ENCODE results near the gene ING5. TPM values are rescaled to one million over a fixed set of nuclear protein-coding genes. Genes with fewer than 3 reads are reported as not detected.

ING5 gene
- total RNA-seq, 2 donors from 2014 or later = 36.9 to 41.6 TPM

DNA sequence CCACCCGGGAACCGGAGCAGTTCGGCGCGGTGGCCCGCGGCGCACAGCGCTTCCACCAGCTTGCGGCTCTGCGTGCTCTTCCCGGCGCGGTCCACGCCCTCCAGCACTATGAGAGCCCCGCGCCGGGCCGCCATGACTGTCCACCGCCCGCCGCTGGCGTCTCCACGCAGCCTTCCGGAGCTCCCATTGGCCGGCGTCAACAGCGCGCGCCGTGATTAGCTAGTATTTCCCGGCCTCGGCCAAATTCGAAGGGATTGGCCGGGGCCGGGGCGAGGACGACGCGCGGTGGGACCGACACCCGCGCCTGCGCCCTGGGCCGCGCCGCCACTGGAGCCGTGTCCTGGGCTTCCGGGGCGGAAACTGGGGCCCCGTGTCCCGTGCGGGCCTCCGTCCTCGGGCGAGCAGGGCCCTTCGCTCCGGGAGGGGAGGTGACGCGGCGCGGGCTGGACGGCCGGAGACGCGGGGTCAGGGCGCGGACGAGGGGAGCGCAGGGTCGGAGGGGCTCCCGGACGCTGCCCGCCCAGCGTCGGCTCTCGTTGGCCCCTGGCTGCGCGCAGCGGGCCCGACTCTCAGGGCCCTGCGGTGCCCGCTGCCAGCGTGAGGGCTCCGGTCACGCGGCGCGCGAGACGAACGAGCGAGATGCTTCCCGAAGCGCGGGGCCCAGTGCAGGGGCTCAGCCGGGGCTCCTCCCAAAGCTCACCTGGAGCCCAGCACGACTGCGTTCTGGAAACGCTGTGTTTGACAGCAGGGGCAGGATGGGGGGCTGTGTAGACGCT, 15.0 kb upstream of the ING5 start, which contains the start of gene DTYMK:
TSS of gene DTYMK (minus strand) at position 166 of the 776 bp plus-strand sequence. CDS start at position 134, 32 bp downstream.
- Mint-ChIP-seq H3K36me3 (peaks cover 36 to 44% of the 10 kb centered on the region in 2 donors), H3K9me3 (no peaks in the 10 kb centered on the region), H3K27ac (peak within 1 kb of the TSS; percentile 96 to 98)
- peak; percentile 96 to 98 for DNase-seq (ENCODE audit: low spot score in 2 of 2)
- peak; percentile 97 to 98 for ATAC-seq

DNA sequence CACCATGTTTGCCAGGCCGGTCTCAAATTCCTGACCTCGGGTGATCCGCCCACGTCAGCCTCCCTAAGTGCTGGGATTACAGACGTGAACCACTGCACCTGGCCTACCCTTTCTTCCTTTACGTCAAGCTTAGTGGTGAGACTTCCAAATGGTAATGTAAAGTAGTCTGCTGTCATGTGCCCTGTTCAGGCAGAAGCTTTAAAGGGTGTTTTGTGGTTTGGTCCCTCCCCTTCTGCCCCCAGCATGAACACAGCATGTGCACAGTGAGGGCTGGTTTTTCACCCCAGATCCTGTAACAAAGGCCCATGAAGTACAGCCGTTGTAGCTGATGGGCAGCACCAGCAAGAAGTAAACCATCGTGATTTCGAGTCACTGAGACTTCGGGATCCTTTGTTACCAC, 12.5 kb upstream of the ING5 start:
- Mint-ChIP-seq H3K27ac (no peak overlapping the region), H3K36me3 (peaks cover 23 to 37% of the 10 kb centered on the region in 2 donors), H3K9me3 (no peaks in the 10 kb centered on the region)
- DNase-seq (ENCODE audit: low spot score in 2 of 2) = no peak
- no peak for ATAC-seq

DNA sequence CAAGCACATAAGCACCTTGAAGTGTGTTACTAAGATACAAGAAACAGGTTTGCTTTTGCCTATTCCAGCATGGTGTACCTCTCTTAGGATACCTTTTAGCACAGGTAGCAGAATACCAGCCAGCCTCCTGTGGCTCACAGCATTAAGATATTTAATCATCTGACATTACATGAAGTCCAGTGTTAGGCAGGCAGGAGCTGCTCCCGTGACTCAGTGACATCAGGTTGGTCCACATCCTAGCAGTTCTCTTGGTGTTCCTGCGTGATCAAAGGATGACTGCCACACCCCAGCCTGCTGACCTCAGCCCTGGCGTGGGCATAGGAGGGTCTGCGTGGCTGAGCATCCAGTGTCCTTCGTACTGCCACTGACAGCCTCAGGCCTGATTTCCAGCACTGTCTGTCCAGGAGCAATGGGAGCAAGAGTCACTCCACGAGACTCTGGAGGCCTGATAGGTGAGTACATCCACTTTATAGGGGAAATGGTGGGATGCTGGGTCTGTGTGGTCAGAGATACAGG, 11.6 kb upstream of the ING5 start:
- no peak for DNase-seq (ENCODE audit: low spot score in 2 of 2)
- no peaks in the 10 kb centered on the region for H3K9me3 Mint-ChIP-seq
- no peak overlapping the region for H3K27ac Mint-ChIP-seq
- H3K36me3 Mint-ChIP-seq = peaks cover 18 to 31% of the 10 kb centered on the region in 2 donors
- ATAC-seq = no peak

DNA sequence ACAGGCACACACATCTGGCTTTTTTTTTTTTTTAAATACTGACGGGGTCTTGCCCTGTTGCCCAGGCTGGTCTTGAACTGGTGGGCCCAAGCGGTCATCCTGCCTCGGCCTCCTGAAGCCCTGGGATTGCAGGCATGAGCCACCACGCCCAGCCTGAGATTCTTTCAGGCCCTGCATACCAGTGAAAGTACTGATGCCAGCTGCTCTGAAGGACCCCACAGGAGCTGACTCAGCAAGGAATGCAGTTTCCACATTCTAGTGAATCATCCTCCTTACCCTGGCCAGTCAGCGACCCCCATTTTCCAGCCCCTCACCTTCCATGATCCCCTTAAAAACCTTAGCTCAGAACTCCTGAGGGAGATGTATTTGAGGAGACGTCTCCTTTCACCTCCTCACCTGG, 9.4 kb upstream of the ING5 start:
- Mint-ChIP-seq H3K36me3 (peaks cover 6 to 18% of the 10 kb centered on the region in 2 donors), H3K27ac (no peak overlapping the region), H3K9me3 (no peaks in the 10 kb centered on the region)
- DNase-seq (ENCODE audit: low spot score in 2 of 2) = no peak
- ATAC-seq = no peak

DNA sequence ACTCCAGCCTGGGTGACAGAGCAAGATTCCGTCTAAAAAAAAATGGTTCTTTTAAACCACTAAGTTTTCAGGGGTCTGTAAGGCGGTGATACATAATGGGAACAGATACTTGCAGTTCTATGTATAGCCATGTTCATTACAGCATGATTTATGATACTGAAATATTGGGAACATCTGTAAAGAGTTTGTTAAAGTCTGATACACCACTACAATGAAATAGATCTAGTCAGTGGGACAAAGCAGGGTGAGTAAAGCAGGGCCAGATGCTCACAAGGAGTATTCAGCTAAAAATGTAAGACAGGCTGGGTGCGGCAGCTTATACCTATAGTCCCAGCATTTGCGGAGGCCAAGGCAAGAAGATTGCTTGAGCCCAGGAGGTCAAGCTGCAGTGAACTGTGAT, 6.2 kb upstream of the ING5 start:
- H3K36me3 Mint-ChIP-seq = peaks cover 0 to 4% of the 10 kb centered on the region in 2 donors
- ATAC-seq (no peak), DNase-seq (ENCODE audit: low spot score in 2 of 2) (no peak)
- no peaks in the 10 kb centered on the region for H3K9me3 Mint-ChIP-seq
- H3K27ac Mint-ChIP-seq = peak overlapping the region in 1 of 2 donors; percentile 69

DNA sequence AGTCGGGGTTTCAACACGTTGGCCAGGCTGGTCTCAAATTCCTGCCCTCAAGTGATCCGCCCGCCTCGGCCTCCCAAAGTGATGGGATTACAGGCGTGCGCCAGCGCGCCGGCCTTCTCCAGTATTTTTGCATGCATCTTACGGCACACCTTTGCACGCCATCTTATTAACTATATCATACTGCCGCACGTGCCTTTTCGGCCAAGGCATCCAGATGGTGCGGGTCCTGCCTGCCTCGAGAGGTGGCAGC, 765 bp upstream of the ING5 start:
- peak overlapping the region; percentile 92 to 94 for H3K27ac Mint-ChIP-seq
- peaks cover 0 to 5% of the 10 kb centered on the region in 2 donors for H3K9me3 Mint-ChIP-seq
- H3K36me3 Mint-ChIP-seq = peaks cover 7 to 12% of the 10 kb centered on the region in 2 donors
- ATAC-seq (no peak), DNase-seq (ENCODE audit: low spot score in 2 of 2) (no peak)

DNA sequence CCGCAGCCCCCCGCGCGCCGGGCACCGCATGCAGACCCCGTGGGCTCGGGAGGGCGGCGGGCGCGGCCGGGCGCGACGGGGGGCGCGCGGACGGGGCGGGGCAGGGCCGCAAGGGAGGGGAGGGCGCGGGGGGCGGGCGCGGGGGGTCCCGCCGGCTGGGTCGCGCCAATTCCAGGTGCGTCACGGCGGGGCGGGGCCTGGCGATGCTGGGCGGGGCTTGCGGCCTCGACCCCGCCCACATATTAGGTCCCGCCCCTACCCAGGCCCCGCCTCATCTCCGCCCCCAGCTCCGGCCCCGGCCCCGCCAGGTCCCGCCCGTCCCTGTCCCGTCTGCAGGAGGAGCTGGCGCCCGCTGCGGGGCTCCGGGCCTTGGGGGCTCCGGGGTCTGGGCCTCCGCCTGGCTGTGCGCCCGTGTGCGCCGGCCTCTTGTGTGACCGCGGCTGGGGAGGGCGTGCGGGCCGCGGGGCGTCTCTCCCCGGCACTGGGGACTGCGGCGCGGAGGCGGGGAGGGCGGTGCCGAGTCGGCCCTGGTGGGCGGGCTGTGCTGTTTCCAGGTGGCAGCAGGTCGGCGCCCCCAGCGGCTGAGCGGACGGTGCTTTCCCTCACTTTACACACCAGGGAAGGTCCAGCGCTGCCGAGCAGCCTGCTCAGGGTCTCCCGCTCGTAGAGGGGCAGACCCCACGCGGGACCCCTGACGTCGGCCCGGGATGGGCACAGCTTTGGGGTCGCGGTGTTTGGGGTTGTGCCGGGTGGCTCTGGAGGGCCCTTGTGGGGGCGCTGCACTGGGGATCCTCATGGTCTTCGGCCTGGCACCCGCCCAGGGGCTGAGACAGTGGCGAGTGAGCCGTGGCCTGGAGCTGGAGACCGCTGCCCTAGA, 554 bp downstream of the ING5 start:
- ATAC-seq (peak; percentile 71 to 80), DNase-seq (ENCODE audit: low spot score in 2 of 2) (peak; percentile 89)
- peaks cover 0 to 6% of the 10 kb centered on the region in 2 donors for H3K9me3 Mint-ChIP-seq
- H3K36me3 Mint-ChIP-seq = peaks cover 20% of the 10 kb centered on the region in 2 donors
- H3K27ac Mint-ChIP-seq = peak overlapping the region; percentile 83 to 91

DNA sequence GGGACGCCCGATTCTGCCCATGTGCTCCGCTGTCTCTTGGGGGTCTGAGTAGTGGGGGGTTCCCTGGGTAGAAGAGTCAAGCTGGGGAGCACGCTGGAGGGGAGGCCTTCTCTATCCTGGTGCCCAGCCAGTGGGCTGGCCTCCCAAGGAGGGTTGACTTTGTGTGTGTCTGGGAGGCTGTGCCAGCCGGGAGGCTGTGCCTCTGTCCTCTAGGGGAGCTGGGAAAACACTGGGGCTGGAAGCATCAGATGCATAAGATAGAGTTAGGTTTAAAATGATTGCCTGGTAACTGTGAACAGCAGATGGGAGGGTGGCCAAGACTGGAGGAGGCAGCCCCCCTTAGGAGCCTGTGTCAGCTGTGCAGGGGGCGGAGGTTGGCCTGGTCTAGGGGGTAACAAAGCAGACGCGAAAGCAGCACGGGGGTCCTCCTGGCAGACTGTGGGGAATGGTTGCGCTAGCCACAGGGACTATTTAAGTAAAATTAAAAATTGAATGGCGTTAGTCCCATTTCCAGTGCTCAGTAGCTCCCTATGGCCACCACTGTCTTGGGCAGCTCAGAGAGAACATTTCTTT, 1.3 kb downstream of the ING5 start:
- H3K36me3 Mint-ChIP-seq = peaks cover 20% of the 10 kb centered on the region in 2 donors
- ATAC-seq = no peak
- peaks cover 0 to 6% of the 10 kb centered on the region in 2 donors for H3K9me3 Mint-ChIP-seq
- H3K27ac Mint-ChIP-seq = peak overlapping the region; percentile 83 to 91
- DNase-seq (ENCODE audit: low spot score in 2 of 2) = no peak

DNA sequence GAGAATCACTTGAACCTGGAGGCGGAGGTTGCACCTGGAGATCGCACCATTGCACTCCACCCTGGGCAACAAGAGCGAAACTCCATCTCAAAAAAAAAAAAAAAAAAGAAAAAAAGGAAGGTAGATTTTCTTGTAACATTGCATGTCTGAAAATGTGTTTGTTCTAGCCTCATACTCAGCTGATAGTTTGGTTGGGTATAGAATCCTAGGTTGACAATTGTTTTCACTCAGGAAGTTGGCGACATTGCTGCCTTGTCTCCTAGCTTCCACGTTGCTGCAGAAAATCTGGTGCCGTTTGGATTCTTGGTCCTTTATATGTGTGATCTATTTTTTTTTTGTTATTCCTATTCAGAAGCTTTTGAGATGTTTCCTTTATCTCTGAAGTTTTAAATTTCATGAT, 4.7 kb downstream of the ING5 start:
- Mint-ChIP-seq H3K36me3 (peaks cover 37 to 39% of the 10 kb centered on the region in 2 donors), H3K9me3 (peaks cover 0 to 6% of the 10 kb centered on the region in 2 donors), H3K27ac (no peak overlapping the region)
- DNase-seq (ENCODE audit: low spot score in 2 of 2) (no peak), ATAC-seq (no peak)

DNA sequence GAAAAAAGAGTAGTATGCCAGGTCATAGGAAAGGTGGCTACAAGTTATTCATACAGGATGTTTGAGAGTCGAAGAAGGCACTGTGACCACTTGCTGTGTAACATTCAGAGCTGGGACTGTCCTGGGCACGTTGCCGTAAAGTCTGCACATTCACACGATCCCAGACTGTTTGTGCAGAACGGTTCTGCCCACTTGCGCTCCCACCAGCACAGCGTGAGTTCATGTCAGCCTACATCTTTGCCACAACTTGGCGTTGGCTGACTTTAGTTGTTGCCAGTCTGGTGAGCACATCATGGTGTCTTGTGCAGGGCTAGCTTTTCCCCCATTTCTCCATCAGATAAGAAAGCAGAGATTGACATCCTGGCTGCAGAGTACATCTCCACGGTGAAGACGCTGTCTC, 7.0 kb downstream of the ING5 start:
- peaks cover 0 to 6% of the 10 kb centered on the region in 2 donors for H3K9me3 Mint-ChIP-seq
- H3K36me3 Mint-ChIP-seq = peaks cover 33 to 42% of the 10 kb centered on the region in 2 donors
- ATAC-seq (no peak), DNase-seq (ENCODE audit: low spot score in 2 of 2) (no peak)
- peak overlapping the region in 1 of 2 donors; percentile 23 for H3K27ac Mint-ChIP-seq

DNA sequence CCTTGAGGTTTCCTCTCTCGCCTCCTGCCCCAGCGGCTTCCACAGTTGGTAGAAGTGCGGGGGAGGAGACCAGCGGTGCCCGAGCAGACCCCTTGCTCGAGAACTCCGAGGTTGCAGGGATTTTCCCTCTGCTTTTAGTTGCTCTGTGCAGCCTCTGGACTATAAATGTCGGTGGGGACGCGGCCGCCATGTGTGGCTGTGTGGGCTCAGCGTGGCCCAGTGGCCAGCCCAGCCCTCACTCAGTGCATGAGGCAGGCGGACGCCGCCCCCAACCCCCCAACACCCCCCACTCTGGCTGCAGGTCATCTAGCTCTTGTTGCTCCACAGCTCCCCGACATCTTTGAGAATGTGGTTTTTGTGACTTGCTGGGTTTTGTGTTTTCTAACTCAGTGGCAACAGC, 17.3 kb downstream of the ING5 start:
- no peak for DNase-seq (ENCODE audit: low spot score in 2 of 2)
- ATAC-seq = no peak
- no peaks in the 10 kb centered on the region for H3K9me3 Mint-ChIP-seq
- H3K27ac Mint-ChIP-seq = peak overlapping the region in 1 of 2 donors; percentile 87
- H3K36me3 Mint-ChIP-seq = peaks cover 21 to 39% of the 10 kb centered on the region in 2 donors

DNA sequence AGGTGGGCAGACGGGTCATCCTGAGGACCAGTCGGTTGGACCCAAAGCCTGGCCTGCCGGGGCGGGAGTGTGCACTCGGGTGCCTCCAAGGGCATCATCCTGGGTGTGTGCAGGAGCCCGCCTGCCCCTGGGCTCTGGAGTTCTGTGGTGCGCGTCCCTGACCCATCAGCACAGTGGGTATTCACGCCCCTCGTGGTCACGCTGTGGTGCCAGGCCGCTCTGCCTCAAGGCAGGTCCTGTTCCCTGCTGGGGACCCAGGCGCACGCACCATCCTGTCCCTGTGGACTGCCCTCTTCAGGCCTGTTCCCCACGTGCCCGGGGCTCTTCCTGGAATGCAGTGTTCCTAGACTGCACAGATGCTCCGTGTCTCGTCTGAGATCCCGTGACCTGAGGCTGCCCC, 18.3 kb downstream of the ING5 start:
- ATAC-seq (no peak), DNase-seq (ENCODE audit: low spot score in 2 of 2) (no peak)
- Mint-ChIP-seq H3K27ac (no peak overlapping the region), H3K9me3 (no peaks in the 10 kb centered on the region), H3K36me3 (peaks cover 21 to 40% of the 10 kb centered on the region in 2 donors)

DNA sequence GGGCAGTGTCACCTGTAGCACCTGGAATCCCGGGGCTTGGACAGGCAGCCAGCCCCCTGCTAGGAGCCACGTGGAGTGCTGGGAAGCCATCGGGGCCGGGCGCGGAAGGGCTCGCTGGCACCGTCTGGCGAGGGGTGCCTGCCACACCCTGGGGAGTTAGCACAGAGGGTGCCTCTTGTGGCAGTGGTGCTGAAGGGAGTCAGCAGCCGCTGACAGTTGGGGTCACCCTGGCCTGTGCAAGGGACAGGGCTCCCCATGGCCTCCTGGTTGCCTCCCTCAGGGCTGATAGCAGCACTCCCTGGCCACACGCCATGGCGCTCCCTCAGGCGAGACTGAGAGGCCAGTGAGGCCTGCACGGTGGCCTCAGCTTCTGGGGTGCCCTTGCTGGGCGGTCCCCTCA, 18.7 kb downstream of the ING5 start:
- H3K36me3 Mint-ChIP-seq = peaks cover 21 to 40% of the 10 kb centered on the region in 2 donors
- no peak for ATAC-seq
- no peak for DNase-seq (ENCODE audit: low spot score in 2 of 2)
- no peaks in the 10 kb centered on the region for H3K9me3 Mint-ChIP-seq
- H3K27ac Mint-ChIP-seq = no peak overlapping the region

DNA sequence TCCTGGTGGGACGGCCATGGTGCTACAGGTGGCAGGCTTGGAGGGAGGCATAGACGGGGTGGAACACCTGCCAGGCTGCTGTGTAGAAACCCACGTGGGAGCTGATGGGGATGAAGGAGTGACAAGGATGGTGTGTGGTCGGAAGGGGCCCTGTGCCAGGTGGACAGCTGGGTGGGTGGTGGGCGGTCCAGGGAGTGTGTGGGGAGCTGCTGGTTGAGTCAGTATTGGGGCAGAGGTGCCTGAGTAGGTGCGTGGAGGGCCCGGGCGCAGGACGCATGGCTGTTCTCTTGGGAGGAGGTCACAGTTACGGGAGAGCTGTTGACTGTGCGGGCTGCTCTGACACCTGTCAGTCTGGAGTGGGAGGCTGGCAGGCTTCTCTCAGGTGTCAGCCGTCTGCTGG, 20.0 kb downstream of the ING5 start:
- DNase-seq (ENCODE audit: low spot score in 2 of 2) (no peak), ATAC-seq (no peak)
- peaks cover 21 to 40% of the 10 kb centered on the region in 2 donors for H3K36me3 Mint-ChIP-seq
- peak overlapping the region in 1 of 2 donors; percentile 76 for H3K27ac Mint-ChIP-seq
- H3K9me3 Mint-ChIP-seq = no peaks in the 10 kb centered on the region

DNA sequence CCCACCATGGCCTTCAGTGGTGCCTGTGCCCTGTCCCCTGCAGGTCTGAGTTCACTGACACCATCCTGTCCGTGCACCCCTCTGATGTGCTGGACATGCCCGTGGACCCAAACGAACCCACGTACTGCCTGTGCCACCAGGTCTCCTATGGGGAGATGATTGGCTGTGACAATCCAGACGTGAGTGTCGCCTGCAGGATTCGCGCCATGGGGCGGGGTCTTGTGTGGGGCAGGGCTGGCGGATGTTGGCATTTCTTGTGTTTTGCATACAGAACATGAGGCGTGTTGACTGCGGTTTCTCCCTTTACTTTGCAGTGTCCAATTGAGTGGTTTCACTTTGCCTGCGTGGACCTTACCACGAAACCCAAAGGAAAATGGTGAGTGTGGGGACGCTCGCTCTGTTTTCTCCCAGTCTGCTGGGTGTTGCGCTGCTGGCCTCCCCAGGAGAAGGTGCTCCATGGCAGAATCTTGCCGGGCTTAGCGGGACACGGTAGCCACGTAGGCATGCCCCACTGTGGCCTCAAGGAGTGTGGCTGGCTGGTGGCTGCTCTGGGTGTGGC, 21.1 kb downstream of the ING5 start:
- ATAC-seq = no peak

DNA sequence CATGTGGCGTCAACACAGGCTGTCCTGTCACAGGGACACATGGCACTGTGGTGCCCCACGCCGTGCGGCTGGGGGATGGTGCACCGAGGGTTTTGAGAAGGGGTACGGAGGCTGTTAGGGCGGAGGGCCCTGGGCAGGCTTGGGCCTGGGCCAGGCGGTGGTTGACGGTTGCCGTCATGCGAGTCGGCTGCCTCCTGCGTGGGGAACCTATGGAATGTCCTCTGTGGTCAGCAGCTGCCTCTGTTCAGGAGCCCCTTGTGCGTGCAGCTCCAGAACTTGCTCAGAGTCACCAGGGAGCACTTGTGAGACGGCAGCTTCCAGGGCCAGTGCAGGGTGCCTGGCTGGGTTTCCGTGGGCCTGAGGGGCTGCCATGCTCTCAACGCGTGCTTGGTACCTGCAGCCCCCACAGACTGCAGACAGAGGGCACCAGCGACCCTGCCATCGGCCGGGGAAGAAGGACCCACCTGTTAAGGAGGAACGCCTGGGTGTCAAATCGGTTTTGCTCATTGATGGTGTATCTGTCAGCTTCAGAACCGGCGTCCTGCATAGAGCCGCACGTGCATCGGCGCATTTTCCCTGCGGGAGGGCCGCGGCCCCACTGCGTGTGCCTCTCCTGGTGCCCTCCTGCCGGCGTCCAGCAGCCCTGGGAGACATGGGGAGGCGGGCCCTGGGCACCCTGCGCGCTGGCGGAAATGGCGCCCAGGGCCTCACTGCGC, 22.6 kb downstream of the ING5 start:
- peak overlapping the region; percentile 41 to 50 for H3K27ac Mint-ChIP-seq
- no peaks in the 10 kb centered on the region for H3K9me3 Mint-ChIP-seq
- peaks cover 19 to 38% of the 10 kb centered on the region in 2 donors for H3K36me3 Mint-ChIP-seq
- DNase-seq (ENCODE audit: low spot score in 2 of 2) (no peak), ATAC-seq (peak in 1 of 2 donors; percentile 20)

More for the DNA sequence above, 21.1 kb downstream of the ING5 start:
- peaks cover 21 to 40% of the 10 kb centered on the region in 2 donors for H3K36me3 Mint-ChIP-seq
- H3K9me3 Mint-ChIP-seq = no peaks in the 10 kb centered on the region
- no peak for DNase-seq (ENCODE audit: low spot score in 2 of 2)
- no peak overlapping the region for H3K27ac Mint-ChIP-seq

Measured in activated naive CD4-positive, alpha-beta T cell treated with anti-CD3 and anti-CD28 coated beads, Interleukin-2, amount 50 U/mL, for 72 hours (primary cell).